Activated B cell treated with CpG ODN at 0.5 μM for 24 hours (primary cell): ENCODE results near the gene TRIM45. TPM values are rescaled to one million over a fixed set of nuclear protein-coding genes. Genes with fewer than 3 reads are reported as not detected.
"Not testable (repeated sequence)": the region's sequence is repeated elsewhere in the genome, so short reads cannot be mapped to it uniquely, and the experiment has no call there.

ENCODE experiments used
- ATAC-seq: fragments of 200-7000 bp; cut with Tn5 transposase; one replicate; pipeline ENCODE4 v1.10.0; 2021; ENCODE audit warnings: low read depth, mild to moderate bottlenecking, moderate library complexity
- CTCF ChIA-PET: fragments of 350-600 bp; sonication (Branson Sonifier 250); formaldehyde crosslinking; loops from one replicate; lab custom pipeline; 2021; ENCODE audit warnings: antibody characterized with exemption; lab: Charles Lee
- POLR2A ChIA-PET: fragments of 350-600 bp; sonication (Branson Sonifier 250); formaldehyde crosslinking; loops from one replicate; lab custom pipeline; 2021; ENCODE audit warnings: antibody characterized with exemption; lab: Charles Lee
- DNase-seq: peaks from one replicate; pipeline ENCODE4 v3.0.0; 2022
- H3K27ac Mint-ChIP-seq: one replicate; pipeline ENCODE4 v1.8.0; 2020; ENCODE audit warnings: mixed read lengths
- H3K27me3 Mint-ChIP-seq: one replicate; pipeline ENCODE4 v1.8.0; 2021; ENCODE audit warnings: mixed read lengths
- H3K36me3 Mint-ChIP-seq: one replicate; pipeline ENCODE4 v1.8.0; 2021; ENCODE audit warnings: low read depth, mixed read lengths
- H3K4me1 Mint-ChIP-seq: one replicate; pipeline ENCODE4 v1.8.0; 2021; ENCODE audit warnings: mixed read lengths
- H3K4me3 Mint-ChIP-seq: one replicate; pipeline ENCODE4 v1.8.0; 2020; ENCODE audit warnings: mild to moderate bottlenecking, mixed read lengths
- H3K9me3 Mint-ChIP-seq: one replicate; pipeline ENCODE4 v1.8.0; 2020; ENCODE audit warnings: mixed read lengths
- CTCF ChIP-seq: fragments of 200-600 bp; IDR thresholded peaks from one replicate; pipeline ENCODE4 v1.8.0; 2022; ENCODE audit warnings: antibody characterized with exemption, mild to moderate bottlenecking
- intact Hi-C: fragments of 100-400 bp; cut with micrococcal nuclease; formaldehyde crosslinking; loops from one replicate; pipeline ENCODE4 v1.15.1; 2024
- total RNA-seq: library from RNA; stranded (reverse); gene quantifications from 2 replicates; pipeline ENCODE4 v1.2.3, GENCODE V29; 2022

Gene TRIM45
- total RNA-seq, 1 donor from 2014 or later: 1.5 TPM

- peaks cover 4% of the 10 kb centered on the region for H3K27me3 Mint-ChIP-seq
- H3K4me1 Mint-ChIP-seq: peaks cover 14% of the 10 kb centered on the region
- intact Hi-C loops: loop anchor here (5.0 kb wide), 5 partner anchors 402 to 972 kb away; no protein-coding TSS in a partner anchor
- no peak for ATAC-seq
- no peak for TF ChIP-seq CTCF
- no peaks in the 10 kb centered on the region for H3K36me3 Mint-ChIP-seq
- CTCF ChIA-PET: interaction anchor here (0.7 to 1.4 kb wide), 2 partner anchors 771 to 985 kb away, joined by 3 read pairs; no protein-coding TSS in a partner anchor
- H3K4me3 Mint-ChIP-seq: no peak overlapping the region
- H3K27ac Mint-ChIP-seq: no peak overlapping the region
- DNase-seq: no peak
- POLR2A ChIA-PET: no interaction called here
- no peaks in the 10 kb centered on the region for H3K9me3 Mint-ChIP-seq
Measured at GRCh38 chr1:117124661-117125060, 3.1 kb upstream of the TRIM45 start.

GRCh38 chr1:117123274-117123673, 1.7 kb upstream of the TRIM45 start:
- H3K4me3 Mint-ChIP-seq: no peak overlapping the region

GRCh38 chr1:117122330-117123025, 929 bp upstream of the TRIM45 start:
- Mint-ChIP-seq H3K27ac (no peak overlapping the region), H3K4me1 (peaks cover 13% of the 10 kb centered on the region), H3K9me3 (no peaks in the 10 kb centered on the region), H3K4me3 (peak overlapping the region; percentile 88), H3K27me3 (peaks cover 2% of the 10 kb centered on the region), H3K36me3 (no peaks in the 10 kb centered on the region)
- DNase-seq: no peak
- no peak for TF ChIP-seq CTCF
- no peak for ATAC-seq
- ChIA-PET CTCF (interaction anchor here (1.3 kb wide), 1 partner anchor 9 kb away, joined by 3 read pairs; no protein-coding TSS in a partner anchor), POLR2A (no interaction called here)
- intact Hi-C loops: loop anchor here (1.0 to 5.0 kb wide), 7 partner anchors 413 to 970 kb away; partner anchors contain the start of gene CD58

More at GRCh38 chr1:117123274-117123673, 1.7 kb upstream of the TRIM45 start:
- H3K27ac Mint-ChIP-seq: no peak overlapping the region
- POLR2A ChIA-PET: no interaction called here
- DNase-seq (no peak), ATAC-seq (no peak)
- no peak for TF ChIP-seq CTCF
- no peaks in the 10 kb centered on the region for H3K9me3 Mint-ChIP-seq
- CTCF ChIA-PET: interaction anchor here (1.3 kb wide), 1 partner anchor 9 kb away, joined by 3 read pairs; no protein-coding TSS in a partner anchor
- H3K27me3 Mint-ChIP-seq: peaks cover 4% of the 10 kb centered on the region
- no peaks in the 10 kb centered on the region for H3K36me3 Mint-ChIP-seq
- intact Hi-C loops: loop anchor here (2.0 to 5.0 kb wide), 6 partner anchors 552 to 971 kb away; partner anchors contain the start of gene CD58
- H3K4me1 Mint-ChIP-seq: peaks cover 13% of the 10 kb centered on the region

GRCh38 chr1:117120774-117121588, 568 bp downstream of the TRIM45 start:
- intact Hi-C loops: loop anchor here (1.0 to 5.0 kb wide), 6 partner anchors 61 to 969 kb away; partner anchors contain the start of gene TTF2
- POLR2A ChIA-PET: interaction anchor here (1.0 kb wide), 1 partner anchor 25 kb away, joined by 3 read pairs; no protein-coding TSS in a partner anchor
- Mint-ChIP-seq H3K4me1 (peaks cover 13% of the 10 kb centered on the region), H3K27ac (no peak overlapping the region), H3K27me3 (no peaks in the 10 kb centered on the region), H3K4me3 (peak overlapping the region; percentile 88), H3K9me3 (no peaks in the 10 kb centered on the region), H3K36me3 (no peaks in the 10 kb centered on the region)
- DNase-seq (no peak), ATAC-seq (no peak)
- CTCF ChIA-PET: no interaction called here
- TF ChIP-seq CTCF: no peak

GRCh38 chr1:117119144-117119543, 2.4 kb downstream of the TRIM45 start:
- intact Hi-C loops, DNase-seq, H3K27me3 Mint-ChIP-seq, ATAC-seq, H3K4me3 Mint-ChIP-seq, H3K9me3 Mint-ChIP-seq, H3K27ac Mint-ChIP-seq, H3K36me3 Mint-ChIP-seq, POLR2A ChIA-PET: not testable (repeated sequence)
- peaks cover 17% of the 10 kb centered on the region for H3K4me1 Mint-ChIP-seq
- CTCF ChIA-PET: interaction anchor here (0.8 kb wide), 1 partner anchor 10 kb away, joined by 3 read pairs; no protein-coding TSS in a partner anchor
